Measurements from ENCODE around the gene RAB40C.

DNA sequence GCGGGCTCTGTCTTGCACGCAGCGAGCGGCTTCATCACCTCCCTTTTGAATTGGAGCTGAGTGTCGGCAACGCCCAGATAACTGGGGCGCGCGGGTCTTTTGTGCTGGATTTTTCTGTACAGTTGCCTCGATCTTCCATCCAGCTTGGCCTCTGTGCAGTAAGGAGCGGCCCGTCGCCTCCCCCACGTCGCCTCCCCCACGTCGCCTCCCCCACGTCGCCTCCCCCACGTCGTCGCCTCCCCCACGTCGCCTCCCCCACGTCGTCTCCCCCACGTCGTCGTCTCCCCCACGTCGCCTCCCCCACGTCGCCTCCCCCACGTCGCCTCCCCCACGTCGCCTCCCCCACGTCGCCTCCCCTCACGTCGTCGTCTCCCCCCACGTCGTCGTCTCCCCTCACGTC, 45.3 kb upstream of the RAB40C start:
- TF ChIP-seq POLR2A (IDR thresholded peaks at IDR 0.05) (no peak), CTCF (IDR thresholded peaks at IDR 0.05) (no peak), EP300 (IDR thresholded peaks at IDR 0.05) (no peak)

Data from sigmoid colon (tissue), 4 donors.